HEK293T (cell line): ENCODE measurements around the gene EML6.

Experiments
- CTCF ChIA-PET: fragments of 350-600 bp; formaldehyde crosslinking; extraction: SDS; loops from one replicate; lab custom pipeline; 2021; ENCODE audit warnings: antibody characterized with exemption, inconsistent platforms; lab: Yijun Ruan, JAX
- POLR2A ChIA-PET: fragments of 350-600 bp; formaldehyde crosslinking; extraction: SDS; loops from one replicate; lab custom pipeline; 2020; ENCODE audit warnings: antibody characterized with exemption, inconsistent platforms; lab: Yijun Ruan, JAX
- DNase-seq: peaks from one replicate; pipeline ENCODE4 v3.0.0; 2012; ENCODE audit warnings: mixed read lengths; ENCODE audit errors: extremely low spot score
- ARNT ChIP-seq: fragments of 450-650 bp; IDR thresholded peaks from 2 replicates; pipeline ENCODE4 v1.6.1; 2017; ENCODE audit warnings: mild to moderate bottlenecking
- BHLHE40 ChIP-seq: fragments of 450-650 bp; IDR thresholded peaks from 2 replicates; pipeline ENCODE4 v1.6.1; 2016; ENCODE audit warnings: mild to moderate bottlenecking, moderate library complexity, borderline replicate concordance
- CTBP1 ChIP-seq: fragments of 450-650 bp; IDR thresholded peaks from 2 replicates; pipeline ENCODE4 v1.6.1; 2016; ENCODE audit warnings: borderline replicate concordance
- ELF4 ChIP-seq: fragments of 450-650 bp; IDR thresholded peaks from 2 replicates; pipeline ENCODE4 v1.6.1; 2017; ENCODE audit warnings: antibody characterized with exemption
- FOXA1 ChIP-seq: fragments of 450-650 bp; IDR thresholded peaks from 2 replicates; pipeline ENCODE4 v1.6.1; 2016; ENCODE audit warnings: mild to moderate bottlenecking
- FOXK2 ChIP-seq: fragments of 450-650 bp; IDR thresholded peaks from 2 replicates; pipeline ENCODE4 v1.6.1; 2016; ENCODE audit warnings: mild to moderate bottlenecking
- FOXM1 ChIP-seq: fragments of 450-650 bp; IDR thresholded peaks from 2 replicates; pipeline ENCODE4 v1.6.1; 2017; ENCODE audit warnings: mild to moderate bottlenecking, borderline replicate concordance
- HDGF ChIP-seq: fragments of 450-650 bp; IDR thresholded peaks from 2 replicates; pipeline ENCODE4 v1.6.1; 2017; ENCODE audit warnings: antibody characterized with exemption, borderline replicate concordance
- L3MBTL2 ChIP-seq: fragments of 450-650 bp; conservative IDR thresholded peaks from 2 replicates; pipeline ENCODE4 v1.6.1; 2016; ENCODE audit warnings: mild to moderate bottlenecking
- LEF1 ChIP-seq: fragments of 450-650 bp; IDR thresholded peaks from 2 replicates; pipeline ENCODE4 v1.6.1; 2017; ENCODE audit warnings: mild to moderate bottlenecking, borderline replicate concordance
- NFRKB ChIP-seq: fragments of 450-650 bp; IDR thresholded peaks from 2 replicates; pipeline ENCODE4 v1.6.1; 2016; ENCODE audit warnings: mild to moderate bottlenecking, moderate library complexity
- SP1 ChIP-seq: fragments of 450-650 bp; IDR thresholded peaks from 2 replicates; pipeline ENCODE4 v1.6.1; 2017
- SUZ12 ChIP-seq: fragments of 450-650 bp; IDR thresholded peaks from 2 replicates; pipeline ENCODE4 v1.6.1; 2016; ENCODE audit warnings: mild to moderate bottlenecking
- TARDBP ChIP-seq: fragments of 450-650 bp; IDR thresholded peaks from 2 replicates; pipeline ENCODE4 v1.6.1; 2016
- ZNF384 ChIP-seq: fragments of 450-650 bp; IDR thresholded peaks from 2 replicates; pipeline ENCODE4 v1.6.1; 2016
- TF ChIP-seq, protein P1 (sequence below): fragments of 450-650 bp; IDR thresholded peaks from 2 replicates; pipeline ENCODE4 v1.6.1; 2016

EML6 gene

GRCh38 chr2:54850171-54851122 lies 127.0 kb downstream of the EML6 start:
- no peak for DNase-seq
- ChIA-PET POLR2A (no interaction called here), CTCF (no interaction called here)
- TF ChIP-seq, protein P1, sequence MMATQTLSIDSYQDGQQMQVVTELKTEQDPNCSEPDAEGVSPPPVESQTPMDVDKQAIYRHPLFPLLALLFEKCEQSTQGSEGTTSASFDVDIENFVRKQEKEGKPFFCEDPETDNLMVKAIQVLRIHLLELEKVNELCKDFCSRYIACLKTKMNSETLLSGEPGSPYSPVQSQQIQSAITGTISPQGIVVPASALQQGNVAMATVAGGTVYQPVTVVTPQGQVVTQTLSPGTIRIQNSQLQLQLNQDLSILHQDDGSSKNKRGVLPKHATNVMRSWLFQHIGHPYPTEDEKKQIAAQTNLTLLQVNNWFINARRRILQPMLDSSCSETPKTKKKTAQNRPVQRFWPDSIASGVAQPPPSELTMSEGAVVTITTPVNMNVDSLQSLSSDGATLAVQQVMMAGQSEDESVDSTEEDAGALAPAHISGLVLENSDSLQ: no peak
- TF ChIP-seq SP1 (no peak), NFRKB (no peak), ZNF384 (no peak), ELF4 (no peak), LEF1 (no peak), FOXA1 (no peak), BHLHE40 (no peak), FOXK2 (no peak), L3MBTL2 (no peak), SUZ12 (no peak)

GRCh38 chr2:54853616-54854310 lies 130.3 kb downstream of the EML6 start:
- no peak for DNase-seq
- ChIA-PET POLR2A (no interaction called here), CTCF (no interaction called here)
- no peak for TF ChIP-seq CTBP1

DNA sequence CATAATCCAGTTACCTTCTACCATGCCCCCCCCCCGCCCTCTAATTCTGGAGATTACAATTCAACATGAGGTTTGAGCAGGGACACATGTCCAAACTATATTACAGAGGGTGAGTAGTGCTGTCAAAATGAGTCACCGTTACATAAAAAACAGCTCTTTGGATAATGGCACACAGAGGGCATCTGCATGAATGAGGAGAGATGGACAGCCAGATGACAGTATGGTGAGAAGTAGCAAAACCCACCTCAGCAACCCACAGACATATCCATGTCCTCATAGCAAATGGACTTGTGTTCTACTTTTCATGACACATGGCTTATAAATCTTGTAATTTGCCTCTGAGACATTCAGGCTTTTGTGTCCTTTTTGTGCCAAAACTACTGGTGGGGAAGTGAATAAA lies 132.0 kb downstream of the EML6 start:
- DNase-seq: no peak
- ChIA-PET CTCF (no interaction called here), POLR2A (no interaction called here)
- TF ChIP-seq BHLHE40: no peak
- TF ChIP-seq SP1: no peak
- no peak for TF ChIP-seq TARDBP
- no peak for TF ChIP-seq FOXA1
- no peak for TF ChIP-seq HDGF

DNA sequence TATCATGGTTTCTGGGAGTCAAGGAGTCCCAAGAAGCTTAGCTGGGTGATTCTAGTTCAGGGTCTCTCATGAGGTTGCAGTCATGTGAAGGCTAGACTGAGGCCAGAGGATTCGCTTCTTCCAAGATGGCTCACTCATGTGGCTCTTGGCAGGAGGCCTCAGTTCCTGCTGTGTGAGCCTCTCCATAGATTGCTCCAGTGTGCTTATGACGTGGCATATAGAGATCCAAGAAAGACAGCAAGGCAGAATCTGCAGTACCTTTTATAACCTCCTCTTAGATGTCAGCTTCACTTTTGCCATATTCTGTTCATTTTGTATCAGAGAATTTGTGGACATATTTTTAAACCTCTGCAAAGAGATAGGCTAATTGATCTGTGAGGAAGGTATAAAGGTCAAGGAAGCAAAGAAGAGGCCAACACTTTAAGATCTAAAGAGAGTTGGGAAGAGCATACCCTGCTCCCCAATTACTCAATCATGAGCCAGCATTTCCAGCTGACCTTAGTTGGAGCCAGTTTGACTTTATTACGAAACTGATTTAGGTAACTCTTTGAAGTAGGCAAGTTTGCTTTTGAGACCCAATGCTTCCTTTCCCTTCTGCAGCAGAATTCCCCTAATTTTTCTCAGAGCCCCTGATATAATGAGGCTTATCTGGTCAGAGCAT lies 134.7 kb downstream of the EML6 start:
- POLR2A ChIA-PET: no interaction called here
- DNase-seq: no peak
- CTCF ChIA-PET: no interaction called here
- no peak for TF ChIP-seq LEF1

DNA sequence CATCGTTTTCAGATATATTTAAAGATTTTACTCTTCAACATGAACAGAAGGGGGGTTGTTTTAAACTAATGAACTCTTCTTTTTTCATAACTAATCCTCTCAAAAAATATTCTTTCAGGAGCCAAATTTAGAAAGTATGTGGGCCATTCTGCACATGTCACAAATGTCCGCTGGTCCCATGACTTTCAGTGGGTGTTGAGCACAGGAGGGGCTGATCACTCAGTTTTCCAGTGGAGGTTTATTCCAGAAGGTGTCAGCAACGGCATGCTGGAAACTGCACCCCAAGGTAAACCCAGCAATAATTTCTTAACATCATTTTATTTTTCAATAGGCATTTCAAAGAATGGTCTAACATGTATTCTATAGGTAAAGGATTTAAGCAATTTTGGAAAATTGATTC lies 136.0 kb downstream of the EML6 start:
- no peak for DNase-seq
- TF ChIP-seq FOXK2 (no peak), SUZ12 (no peak), ARNT (no peak), ELF4 (no peak), ZNF384 (no peak), NFRKB (no peak)
- TF ChIP-seq, protein P1: no peak
- ChIA-PET POLR2A (no interaction called here), CTCF (no interaction called here)

GRCh38 chr2:54859997-54860701 lies 136.7 kb downstream of the EML6 start:
- CTCF ChIA-PET: no interaction called here

More at GRCh38 chr2:54859997-54860701, 136.7 kb downstream of the EML6 start:
- no peak for TF ChIP-seq FOXM1
- no peak for TF ChIP-seq HDGF
- TF ChIP-seq, protein P1: no peak
- TF ChIP-seq ELF4: no peak
- no peak for TF ChIP-seq SUZ12
- TF ChIP-seq NFRKB: no peak
- TF ChIP-seq L3MBTL2: no peak
- TF ChIP-seq TARDBP: no peak
- TF ChIP-seq CTBP1: no peak
- TF ChIP-seq ZNF384: no peak
- no peak for TF ChIP-seq FOXA1
- TF ChIP-seq SP1: no peak
- no peak for TF ChIP-seq FOXK2
- POLR2A ChIA-PET: no interaction called here
- no peak for DNase-seq
